OCI-LY3 (cell line): ENCODE data around the gene FMNL2.

Experiments
- H2AFZ ChIP-seq: fragments of 200-600, 300-600 bp; shearing (Covaris generic); 2 replicates; pipeline ENCODE4 v1.6.0; 2014; ENCODE audit warnings: antibody characterized with exemption, low read depth, low read length
- H3K27ac ChIP-seq: fragments of 200-600, 300-600 bp; sonication (generic); 2 replicates; pipeline ENCODE4 v1.5.1; 2014; ENCODE audit warnings: mild to moderate bottlenecking, low read length, moderate library complexity, mixed read lengths
- H3K27me3 ChIP-seq: fragments of 200-600, 300-600 bp; sonication (generic); 2 replicates; pipeline ENCODE4 v1.6.1; 2014; ENCODE audit warnings: low read depth, low read length, mixed read lengths
- H3K36me3 ChIP-seq: fragments of 200-600, 300-600 bp; sonication (generic); replicated peaks from 2 replicates; pipeline ENCODE3; 2014; ENCODE audit warnings: low read depth, low read length, mixed read lengths
- H3K4me1 ChIP-seq: fragments of 300-600, 200-600 bp; sonication (generic); 2 replicates; pipeline ENCODE4 v1.6.1; 2014; ENCODE audit warnings: low read length, mixed read lengths
- H3K4me2 ChIP-seq: fragments of 200-600, 300-600 bp; sonication (generic); 2 replicates; pipeline ENCODE4 v1.6.1; 2014; ENCODE audit warnings: low read length, mixed read lengths
- H3K4me3 ChIP-seq: fragments of 300-600, 200-600 bp; sonication (generic); 2 replicates; pipeline ENCODE4 v1.5.1; 2014; ENCODE audit warnings: antibody characterized with exemption, mild to moderate bottlenecking, low read length, moderate library complexity
- H3K79me2 ChIP-seq: fragments of 300-600, 200-600 bp; shearing (Covaris generic); 2 replicates; pipeline ENCODE4 v1.6.1; 2014; ENCODE audit warnings: mild to moderate bottlenecking, low read length, mixed read lengths
- H3K9ac ChIP-seq: fragments of 300-600, 200-600 bp; shearing (Covaris generic); 2 replicates; pipeline ENCODE4 v1.6.0; 2014; ENCODE audit warnings: mild to moderate bottlenecking, low read length, moderate library complexity
- H3K9me3 ChIP-seq: fragments of 200-600, 300-600 bp; shearing (Covaris generic); 2 replicates; pipeline ENCODE4 v1.6.1; 2014; ENCODE audit warnings: low read length, mixed read lengths; ENCODE audit not compliant: insufficient read depth
- H4K20me1 ChIP-seq: fragments of 200-600, 300-600 bp; sonication (generic); 2 replicates; pipeline ENCODE4 v1.6.1; 2016; ENCODE audit warnings: low read length, mixed read lengths; ENCODE audit not compliant: insufficient read depth
- CTCF ChIP-seq: fragments of 200-600, 300-600 bp; sonication (generic); IDR thresholded peaks from 2 replicates; pipeline ENCODE4 v1.5.1; 2014; ENCODE audit warnings: antibody characterized with exemption, low read length, low read depth
- EZH2phosphoT487 ChIP-seq: fragments of 200-600 bp; shearing (Covaris generic); IDR thresholded peaks from 2 replicates; pipeline ENCODE4 v1.6.1; 2018; ENCODE audit warnings: antibody characterized with exemption, mixed run types, low read depth

The FMNL2 gene

GRCh38 chr2:152661076-152661475 lies 326.1 kb downstream of the FMNL2 start:
- no peak overlapping the region for H3K4me3 ChIP-seq
- no peak overlapping the region for H3K27ac ChIP-seq
- H2AFZ ChIP-seq = no peak overlapping the region
- no peaks in the 10 kb centered on the region for H3K27me3 ChIP-seq
- H3K4me2 ChIP-seq = no peak overlapping the region
- no peaks in the 10 kb centered on the region for H3K79me2 ChIP-seq
- peaks cover 17% of the 10 kb centered on the region for H3K4me1 ChIP-seq
- no peaks in the 10 kb centered on the region for H3K9me3 ChIP-seq
- TF ChIP-seq CTCF (no peak), EZH2phosphoT487 (no peak)
- H3K9ac ChIP-seq = no peak overlapping the region
- 0 out of 2 replicates have a peak, but pooled peaks cover 2% of the 10 kb centered on the region for H4K20me1 ChIP-seq
- H3K36me3 ChIP-seq = peaks cover 60% of the 10 kb centered on the region

- no peaks in the 10 kb centered on the region for H3K9me3 ChIP-seq
- no peak overlapping the region for H3K4me2 ChIP-seq
- no peak overlapping the region for H3K9ac ChIP-seq
- no peak overlapping the region for H2AFZ ChIP-seq
- no peaks in the 10 kb centered on the region for H3K27me3 ChIP-seq
- H3K79me2 ChIP-seq = no peaks in the 10 kb centered on the region
- no peaks in the 10 kb centered on the region for H4K20me1 ChIP-seq
- no peaks in the 10 kb centered on the region for H3K4me1 ChIP-seq
- TF ChIP-seq EZH2phosphoT487 = no peak
- no peak for TF ChIP-seq CTCF
- peaks cover 68% of the 10 kb centered on the region for H3K36me3 ChIP-seq
- no peak overlapping the region for H3K27ac ChIP-seq
- H3K4me3 ChIP-seq = no peak overlapping the region
These were observed 329.8 kb downstream of the FMNL2 start for GRCh38 chr2:152664725-152665124.

- Histone ChIP-seq H2AFZ (no peak overlapping the region), H3K9me3 (no peaks in the 10 kb centered on the region), H3K27ac (no peak overlapping the region), H3K9ac (no peak overlapping the region), H3K4me2 (no peak overlapping the region), H3K4me3 (no peak overlapping the region), H3K27me3 (no peaks in the 10 kb centered on the region), H3K4me1 (no peaks in the 10 kb centered on the region), H3K36me3 (peaks cover 65% of the 10 kb centered on the region), H4K20me1 (no peaks in the 10 kb centered on the region), H3K79me2 (no peaks in the 10 kb centered on the region)
- no peak for TF ChIP-seq CTCF
- no peak for TF ChIP-seq EZH2phosphoT487
These were observed 339.4 kb downstream of the FMNL2 start for GRCh38 chr2:152674334-152674733.

GRCh38 chr2:152676461-152676860 lies 341.5 kb downstream of the FMNL2 start:
- H3K27me3 ChIP-seq = no peaks in the 10 kb centered on the region
- no peak overlapping the region for H3K4me2 ChIP-seq
- no peaks in the 10 kb centered on the region for H4K20me1 ChIP-seq
- H3K27ac ChIP-seq = no peak overlapping the region
- H3K79me2 ChIP-seq = no peaks in the 10 kb centered on the region; the same call in 1 of the 2 replicates
- H3K36me3 ChIP-seq = peaks cover 63% of the 10 kb centered on the region
- H3K9ac ChIP-seq = no peak overlapping the region
- no peaks in the 10 kb centered on the region for H3K9me3 ChIP-seq
- H3K4me1 ChIP-seq = peaks cover 2% of the 10 kb centered on the region
- no peak overlapping the region for H3K4me3 ChIP-seq
- TF ChIP-seq EZH2phosphoT487 = no peak
- no peak for TF ChIP-seq CTCF
- no peak overlapping the region for H2AFZ ChIP-seq
